ENCODE data around the gene PLCXD3. TPM values are rescaled to one million over a fixed set of nuclear protein-coding genes. Genes with fewer than 3 reads are reported as not detected.
A peak's percentile ranks its signal among the peaks of the same experiment; 100 is the strongest.

The PLCXD3 gene
- total and polyA plus RNA-seq, 2 of the 4 experiments (the other 2 are of a cell fraction), result under 0.01 to 0.02 TPM

GRCh38 chr5:41334221-41334620 is 176.2 kb downstream of the PLCXD3 start:
- no peak overlapping the region for H3K9ac ChIP-seq (ENCODE audit: low read depth, low read length)
- DNase-seq (no peak), ATAC-seq (ENCODE audit: low read depth) (peak; percentile 60)
- H2AK5ac ChIP-seq (ENCODE audit: low read depth, low read length), result no peak overlapping the region
- no peak for TF ChIP-seq CHD1 (IDR thresholded peaks at IDR 0.05; ENCODE audit: low read depth, low read length)
- TF ChIP-seq POLR2A (IDR thresholded peaks at IDR 0.05; ENCODE audit: low read depth, low read length), result no peak
- no peak for TF ChIP-seq RAD21 (IDR thresholded peaks at IDR 0.05; ENCODE audit: low read length)
- no peak for TF ChIP-seq RFX5 (IDR thresholded peaks at IDR 0.05; ENCODE audit: low read depth, low read length)
- TF ChIP-seq ELK1 (IDR thresholded peaks at IDR 0.05; ENCODE audit: borderline replicate concordance, low read depth, low read length), result no peak
- no peak for TF ChIP-seq MAFK (IDR thresholded peaks at IDR 0.05; ENCODE audit: low read depth, low read length)
- TF ChIP-seq MAZ (IDR thresholded peaks at IDR 0.05; ENCODE audit: borderline replicate concordance, low read depth, low read length), result no peak
- no peak for TF ChIP-seq FOS (IDR thresholded peaks at IDR 0.05; ENCODE audit: low read depth, low read length)
- no peak for TF ChIP-seq SMC3 (IDR thresholded peaks at IDR 0.05; ENCODE audit: low read depth, low read length)
- no peak for TF ChIP-seq CEBPB (IDR thresholded peaks at IDR 0.05; ENCODE audit: low read depth, low read length)
- no peak for TF ChIP-seq MXI1 (IDR thresholded peaks at IDR 0.05; ENCODE audit: borderline replicate concordance, low read depth, low read length)
- TF ChIP-seq CTCF (conservative IDR thresholded peaks at IDR 0.05; ENCODE audit: low read depth, low read length), result no peak
- TF ChIP-seq USF2 (IDR thresholded peaks at IDR 0.05; ENCODE audit: low read depth, low read length), result no peak
- no peak for TF ChIP-seq NFE2L2 (IDR thresholded peaks at IDR 0.05; ENCODE audit: low read depth, low read length)
- TF ChIP-seq BHLHE40 (IDR thresholded peaks at IDR 0.05; ENCODE audit: low read depth, low read length), result no peak
- no peak for TF ChIP-seq RCOR1 (IDR thresholded peaks at IDR 0.05; ENCODE audit: insufficient replicate concordance, low read length)
- H3K79me1 ChIP-seq (ENCODE audit: low read depth in 1 of 2, low read length in 2 of 2), result no peaks in the 10 kb centered on the region
- no CpG with 5 or more reads among the region's 1 CpG for WGBS, 2 experiments (ENCODE audit: extremely low coverage in 2 of 2, insufficient read length in 1 of 2)
- ChIA-PET CTCF (interaction anchor here (0.6 to 0.8 kb wide), 2 partner anchors 11 to 13 kb away, joined by 3 read pairs; no protein-coding TSS in a partner anchor), POLR2A (ENCODE audit: unreplicated experiment) (no interaction called here)
- H3K4me1 ChIP-seq (ENCODE audit: control insufficient read depth, insufficient read depth, low read length), result peaks cover 2% of the 10 kb centered on the region; the same call in 1 of the 2 replicates
- H4K8ac ChIP-seq (ENCODE audit: low read depth in 2 of 2, low read length in 2 of 2), result peak overlapping the region in 1 of 2 experiments; percentile 62; a peak in 2 of 4 replicates
- H4K91ac ChIP-seq (ENCODE audit: insufficient read depth, low read depth, low read length), result no peak overlapping the region; the same call in 1 of the 2 replicates
- H2AFZ ChIP-seq (replicated peaks; ENCODE audit: low read length, poor library complexity), result peak overlapping the region; percentile 61
- H2BK120ac ChIP-seq (ENCODE audit: low read depth, low read length), result peak overlapping the region; percentile 65
- no peaks in the 10 kb centered on the region for H4K20me1 ChIP-seq (ENCODE audit: insufficient read depth, low read length)
- peak overlapping the region; percentile 37 for H3K4ac ChIP-seq (ENCODE audit: low read depth, low read length)
- 0 out of 3 replicates have a peak overlapping the region, but pooled peaks have one; percentile 20 for H2BK15ac ChIP-seq (ENCODE audit: low read depth, low read length)
- H3K18ac ChIP-seq (ENCODE audit: low read depth, low read length), result peak overlapping the region; percentile 42; the same call in 1 of the 2 replicates
- in situ Hi-C loops (cut with MboI; ENCODE audit: low sequenced_read_pairs) (no loop called here), intact Hi-C loops (cut with micrococcal nuclease) (no loop called here), dilution Hi-C loops (cut with HindIII; ENCODE audit: low sequenced_read_pairs, unreplicated experiment) (no loop called here)
- peak overlapping the region; percentile 76 for H2BK5ac ChIP-seq (ENCODE audit: low read depth, low read length, poor library complexity, severe bottlenecking)
- H3K56ac ChIP-seq (ENCODE audit: extremely low read depth, insufficient read depth, low read length), result no peak overlapping the region
- peak overlapping the region; percentile 75 for H3K4me2 ChIP-seq (ENCODE audit: low read depth, low read length)
- H2AK9ac ChIP-seq (replicated peaks; ENCODE audit: low read depth, low read length, poor library complexity), result no peak overlapping the region
- H2BK20ac ChIP-seq (ENCODE audit: low read depth, low read length), result no peak overlapping the region; the same call in 1 of the 2 replicates
- no peaks in the 10 kb centered on the region for H3K36me3 ChIP-seq (ENCODE audit: control insufficient read depth, insufficient read depth, low read length)
- H3K27ac ChIP-seq (ENCODE audit: insufficient read depth, low read length), result no peak overlapping the region
- peaks cover 3% of the 10 kb centered on the region; the same call in 1 of the 2 replicates for H3K9me1 ChIP-seq (ENCODE audit: insufficient read depth, low read length)
- H4K5ac ChIP-seq (ENCODE audit: low read depth, low read length), result peak overlapping the region; percentile 40; the same call in 1 of the 2 replicates
- peak overlapping the region; percentile 42; the same call in 1 of the 2 replicates for H3K14ac ChIP-seq (replicated peaks; ENCODE audit: low read depth, low read length)
- peak overlapping the region; percentile 36; the same call in 1 of the 2 replicates for H3K23ac ChIP-seq (ENCODE audit: low read depth, low read length)
- no peaks in the 10 kb centered on the region for H3K9me3 ChIP-seq (ENCODE audit: control insufficient read depth, insufficient read depth, low read length)
- BruUV-seq (replicated peaks), result no TSS peak
- H3K27me3 ChIP-seq (ENCODE audit: control insufficient read depth, insufficient read depth, low read length), result no peaks in the 10 kb centered on the region
- H3K4me3 ChIP-seq (ENCODE audit: insufficient read depth, low read depth, low read length), result no peak overlapping the region

All from IMR-90 (cell line).